NCI-H82 (cell line): ENCODE measurements around the gene HARBI1.
A peak's percentile ranks its signal among the peaks of the same experiment; 100 is the strongest.
"Not testable (repeated sequence)": the region's sequence is repeated elsewhere in the genome, so short reads cannot be mapped to it uniquely, and the experiment has no call there.

ENCODE experiments used
- DNase-seq: peaks from one replicate; lab custom pipeline; 2025; lab: John Stamatoyannopoulos, UW

Gene HARBI1

DNA sequence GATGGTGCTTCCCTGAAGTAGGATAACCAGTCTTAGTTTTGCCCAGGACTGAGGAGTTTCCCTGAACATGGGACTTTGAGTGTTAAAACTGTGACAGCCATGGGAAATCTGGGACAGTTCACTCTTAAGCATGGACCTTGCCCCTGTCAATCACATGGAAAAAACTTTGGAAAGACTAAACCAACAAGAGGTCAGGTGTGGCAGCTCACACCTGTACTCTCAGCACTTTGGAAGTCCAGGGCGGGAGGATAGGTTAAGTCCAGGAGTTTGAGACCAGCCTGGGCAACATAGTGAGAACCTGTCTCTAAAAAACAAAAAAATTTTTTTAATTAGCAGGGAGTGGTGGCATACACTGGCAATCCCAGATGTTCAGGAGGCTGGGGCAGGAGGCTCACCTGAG is 19.9 kb downstream of the HARBI1 start:
- DNase-seq = no peak

DNA sequence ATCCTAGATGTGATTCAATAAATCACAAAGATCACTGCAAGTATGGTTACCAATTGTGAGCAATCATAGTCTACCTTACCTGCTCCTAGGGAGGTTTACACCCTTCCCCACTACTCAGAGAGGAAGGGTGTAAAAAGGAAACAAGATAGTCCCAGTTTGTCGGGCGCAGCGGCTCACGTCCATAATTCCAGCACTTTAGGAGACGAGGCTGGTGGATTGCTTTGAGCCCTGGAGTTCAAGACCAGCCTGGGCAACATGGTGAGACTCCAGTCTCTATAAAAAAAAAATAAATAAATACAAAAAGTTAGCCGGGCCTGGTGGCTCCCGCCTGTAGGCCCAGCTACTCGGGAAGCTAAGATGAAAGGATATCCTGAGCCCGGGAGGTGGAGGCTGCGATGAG is 22.2 kb downstream of the HARBI1 start:
- DNase-seq = no peak

DNA sequence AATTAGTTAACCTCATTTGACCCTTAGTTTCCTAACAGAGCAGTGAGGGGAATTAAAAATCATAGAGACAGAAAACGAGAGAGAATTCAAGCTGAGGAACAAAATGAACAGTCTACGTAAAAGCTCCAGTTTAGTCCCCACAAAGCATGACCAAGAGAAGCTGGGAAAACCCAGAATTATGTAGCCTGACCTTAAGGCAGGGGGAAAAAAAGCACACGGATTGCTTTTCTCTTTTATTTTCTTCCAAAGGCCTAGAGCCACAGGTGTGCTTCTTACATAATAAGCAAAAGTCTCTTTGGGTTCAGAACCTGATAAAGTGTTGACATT is 22.7 kb downstream of the HARBI1 start:
- no peak for DNase-seq

DNA sequence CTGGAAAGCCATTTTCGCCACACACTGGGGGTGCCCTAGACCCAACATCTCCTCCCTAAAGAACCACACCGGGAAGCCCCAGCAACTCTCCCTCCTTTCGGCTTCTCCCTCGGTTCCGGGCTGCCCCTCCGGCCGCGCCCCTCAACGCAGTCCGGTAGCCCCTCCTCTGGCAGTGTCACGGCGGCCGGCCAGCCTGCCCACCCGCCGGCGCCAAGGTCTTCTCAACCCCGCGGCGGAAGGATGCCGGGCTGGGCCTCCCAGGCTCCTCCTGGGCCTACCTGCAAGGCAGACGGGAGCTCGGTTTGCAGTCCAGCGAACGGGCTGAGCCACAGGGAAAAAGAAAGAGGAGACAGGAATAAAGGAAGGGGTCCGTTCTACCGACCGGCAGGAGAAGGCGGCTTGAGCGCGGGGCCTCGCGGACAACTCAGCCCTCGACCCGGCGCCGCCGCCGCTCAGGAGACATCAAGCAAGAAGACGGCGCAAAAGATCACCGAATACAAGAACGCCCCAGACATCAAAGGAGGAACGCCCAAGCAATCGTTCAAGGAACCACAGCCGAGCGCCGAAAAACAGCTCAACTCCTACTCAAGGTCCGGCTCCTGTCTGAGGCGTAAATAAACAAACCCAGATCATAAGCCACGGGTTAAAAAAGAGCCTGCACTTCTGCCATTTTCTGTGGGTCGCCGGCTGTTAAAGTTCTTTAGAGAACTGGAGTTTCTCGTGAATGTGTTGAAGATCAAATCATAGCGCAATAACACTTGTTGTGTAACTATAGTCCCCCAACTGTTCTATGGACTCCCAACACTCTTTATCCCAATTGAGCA is 23.3 kb downstream of the HARBI1 start, which contains the start of gene AMBRA1:
Gene AMBRA1 (minus strand): TSS at position 474 of the 824 bp plus-strand sequence. CDS start 45,643 bp downstream, outside the sequence.
- DNase-seq = peak; percentile 93

DNA sequence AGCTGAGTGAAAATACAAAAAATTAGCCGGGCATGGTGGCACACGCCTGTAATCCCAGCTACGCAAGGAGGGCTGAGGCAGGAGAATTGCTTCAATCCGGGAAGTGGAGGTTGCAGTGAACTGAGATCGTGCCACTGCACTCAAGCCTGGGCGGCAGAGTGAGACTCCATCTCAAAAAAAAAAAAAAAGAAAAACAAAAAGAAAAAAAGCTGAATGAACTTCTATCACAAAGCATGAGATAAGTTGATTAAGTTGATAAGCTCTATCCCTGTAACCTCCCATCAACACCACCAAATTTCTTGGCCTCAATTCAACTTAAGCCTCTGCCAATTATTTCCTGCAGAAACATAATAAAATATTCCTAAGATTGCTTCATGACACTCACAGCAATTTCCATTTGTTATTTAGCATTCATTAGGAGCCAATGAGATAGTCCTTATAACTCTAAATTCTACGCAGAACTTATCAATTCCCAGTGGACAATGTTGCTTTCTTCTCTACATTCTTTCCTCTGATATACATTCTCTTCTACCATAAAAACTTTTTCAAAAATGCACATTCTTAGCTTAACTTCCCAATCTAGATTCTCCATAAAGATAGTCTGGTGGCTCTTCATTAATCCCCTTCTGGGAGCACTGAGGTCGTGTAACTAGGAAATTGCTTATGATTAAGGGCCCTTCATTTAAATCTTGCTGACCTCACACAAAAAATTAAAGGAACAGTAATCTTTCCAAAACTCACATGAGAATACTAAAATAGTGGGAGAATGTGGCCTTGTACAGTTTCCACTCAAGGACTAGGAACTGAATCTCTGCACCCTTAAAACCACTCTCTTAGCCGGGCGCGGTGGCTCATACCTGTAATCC is 26.1 kb downstream of the HARBI1 start:
- DNase-seq = peak; percentile 56

DNA sequence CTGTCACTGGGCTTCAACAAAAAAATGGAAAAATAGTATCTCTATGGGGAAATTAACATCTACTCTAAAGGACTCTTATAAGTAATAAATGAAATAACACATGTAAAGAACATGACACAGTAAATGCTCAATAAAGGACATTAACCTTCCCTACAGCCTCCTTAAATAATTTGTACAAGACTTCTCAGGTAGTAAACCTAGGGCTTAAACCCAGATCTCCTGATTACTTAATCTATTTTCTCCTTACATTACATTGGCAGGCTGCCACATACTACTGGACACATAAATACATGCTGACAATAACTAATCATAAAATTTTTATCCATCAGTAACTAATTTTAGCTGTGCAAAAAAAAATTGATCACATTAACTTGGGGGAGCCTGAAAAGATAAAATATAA is 28.1 kb downstream of the HARBI1 start:
- peak; percentile 59 for DNase-seq

DNA sequence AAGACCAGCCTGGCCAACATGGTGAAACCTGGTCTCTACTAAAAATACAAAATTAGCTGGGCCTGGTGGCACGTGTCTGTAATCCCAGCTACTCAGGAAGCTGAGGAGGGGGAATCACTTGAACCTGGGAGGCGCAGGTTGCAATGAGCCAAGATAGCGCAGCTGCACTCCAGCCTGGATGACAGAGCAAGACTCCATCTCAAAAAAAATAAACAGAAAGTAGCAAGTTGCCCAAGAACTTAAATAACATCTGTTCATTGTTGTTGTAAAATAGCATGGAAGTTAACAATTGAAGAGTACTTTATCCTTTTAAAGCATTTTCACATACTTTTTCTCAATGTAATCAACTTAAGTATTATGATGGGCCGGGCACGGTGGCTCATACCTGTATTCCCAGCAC is 28.9 kb downstream of the HARBI1 start:
- DNase-seq = no peak

DNA sequence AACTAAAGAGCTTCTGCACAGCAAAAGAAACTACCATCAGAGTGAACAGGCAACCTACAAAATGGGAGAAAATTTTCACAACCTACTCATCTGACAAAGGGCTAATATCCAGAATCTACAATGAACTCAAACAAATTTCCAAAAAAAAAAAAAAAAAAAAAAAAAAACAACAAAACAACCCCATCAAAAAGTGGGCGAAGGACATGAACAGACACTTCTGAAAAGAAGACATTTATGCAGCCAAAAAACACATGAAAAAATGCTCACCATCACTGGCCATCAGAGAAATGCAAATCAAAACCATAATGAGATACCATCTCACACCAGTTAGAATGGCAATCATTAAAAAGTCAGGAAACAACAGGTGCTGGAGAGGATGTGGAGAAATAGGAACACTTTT is 33.5 kb downstream of the HARBI1 start:
- DNase-seq = not testable (repeated sequence)

DNA sequence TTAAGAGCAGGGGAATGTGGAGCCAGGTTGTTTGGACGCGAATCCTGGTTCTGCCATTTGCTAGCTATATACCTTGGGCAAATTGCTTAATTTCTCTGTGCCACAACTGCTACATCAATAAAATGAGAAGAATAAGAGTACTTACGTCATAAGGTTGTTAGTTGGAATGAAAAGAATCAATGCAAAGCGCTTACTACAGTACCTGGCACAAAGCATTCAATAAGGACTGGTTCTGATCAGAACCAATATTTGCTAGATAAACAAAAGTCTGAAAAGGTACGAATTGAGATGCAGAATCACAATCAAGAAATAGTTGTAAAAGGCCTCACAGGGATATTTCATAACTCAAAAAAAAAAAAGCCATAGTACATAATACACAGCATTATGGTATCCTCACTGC is 34.4 kb downstream of the HARBI1 start:
- no peak for DNase-seq

DNA sequence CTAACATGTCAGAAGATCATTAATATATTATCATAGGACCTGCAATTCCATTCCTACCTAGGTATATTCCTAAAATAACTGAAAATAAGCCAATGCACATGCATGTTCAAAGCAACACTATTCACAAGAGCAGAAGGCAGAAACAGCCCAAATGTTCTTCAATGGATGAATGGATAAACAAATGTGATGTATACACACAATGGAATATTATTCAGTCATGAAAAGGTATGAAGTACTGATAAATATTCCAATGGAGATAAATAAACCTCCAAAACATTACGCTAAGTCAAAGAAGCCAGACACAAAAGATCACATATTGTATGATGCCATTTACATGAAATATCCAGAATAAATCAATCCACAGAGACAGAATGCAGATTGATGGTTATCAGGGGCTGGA is 40.0 kb downstream of the HARBI1 start:
- no peak for DNase-seq

DNA sequence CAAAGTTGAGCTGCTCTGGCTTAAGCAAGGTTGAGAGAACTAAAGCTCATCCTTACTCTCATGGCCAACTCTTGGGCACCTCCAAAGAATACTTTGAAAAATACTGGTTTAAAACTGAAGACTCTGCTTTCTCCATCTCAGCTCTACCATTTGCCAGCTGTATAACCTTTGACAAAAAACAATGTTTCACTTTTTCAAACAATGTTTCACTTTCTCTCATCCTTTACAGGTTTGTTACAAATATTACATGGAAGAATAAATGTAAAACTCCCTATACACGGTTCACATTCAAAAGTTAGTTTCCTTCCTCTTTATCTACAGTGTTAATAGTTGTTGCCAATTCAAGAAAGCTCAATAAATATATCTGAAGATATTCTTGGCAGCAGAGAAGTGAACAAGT is 42.4 kb downstream of the HARBI1 start:
- no peak for DNase-seq

DNA sequence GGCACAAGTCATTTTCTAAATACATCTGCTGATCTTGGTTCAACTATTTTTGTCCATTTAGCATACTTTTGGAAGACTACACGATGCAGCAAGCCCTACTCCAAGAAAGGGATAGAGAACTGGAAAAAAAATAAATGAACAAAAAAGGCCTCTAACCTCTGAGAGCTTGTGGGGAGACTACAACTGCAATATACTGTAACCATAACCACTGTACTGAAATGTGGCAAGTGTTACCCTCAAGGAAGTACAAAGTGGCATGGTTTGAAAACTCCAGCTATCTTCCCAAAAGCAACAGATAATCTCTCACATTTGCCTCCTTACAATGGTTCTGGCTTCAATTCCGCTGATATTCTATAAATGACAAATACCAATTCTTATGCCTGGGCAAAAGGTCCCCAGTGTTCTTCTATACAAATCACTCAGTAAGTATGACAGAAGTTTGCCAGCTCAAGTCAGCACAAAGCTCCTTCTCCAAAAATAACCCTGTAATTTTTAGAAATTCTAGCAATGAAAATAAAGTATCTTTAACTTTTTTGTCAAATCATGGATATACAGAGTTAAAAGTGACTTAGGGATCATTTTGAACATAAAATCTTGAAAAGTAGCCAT is 46.1 kb downstream of the HARBI1 start:
- DNase-seq = no peak

DNA sequence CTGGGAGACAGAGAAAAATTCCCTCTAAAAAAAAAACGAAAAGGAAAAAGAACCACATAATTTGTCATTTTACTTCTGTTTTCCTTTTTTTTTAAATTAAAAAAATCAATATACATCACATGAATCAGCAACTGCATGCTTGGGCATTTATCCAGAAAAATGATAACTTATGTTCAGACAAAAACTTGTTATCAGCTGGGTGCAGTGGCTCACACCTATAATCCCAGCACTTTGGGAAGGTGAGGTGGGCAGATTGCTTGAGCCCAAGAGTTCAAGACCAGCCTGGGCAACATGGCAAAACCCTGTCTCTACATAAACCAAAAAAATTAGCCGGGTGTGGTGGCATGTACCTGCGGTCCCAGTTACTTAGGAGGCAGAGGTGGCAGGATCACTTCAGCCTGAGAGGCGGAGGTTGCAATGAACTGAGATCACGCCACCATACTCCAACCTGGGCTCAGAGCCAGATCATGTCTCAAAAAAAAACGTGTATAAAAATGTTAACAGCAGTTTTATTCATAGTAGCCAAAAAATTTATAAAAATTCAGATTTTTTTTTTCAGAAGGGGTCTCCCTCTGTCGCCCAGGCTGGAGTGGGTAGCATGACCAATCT is 51.7 kb downstream of the HARBI1 start:
- no peak for DNase-seq

DNA sequence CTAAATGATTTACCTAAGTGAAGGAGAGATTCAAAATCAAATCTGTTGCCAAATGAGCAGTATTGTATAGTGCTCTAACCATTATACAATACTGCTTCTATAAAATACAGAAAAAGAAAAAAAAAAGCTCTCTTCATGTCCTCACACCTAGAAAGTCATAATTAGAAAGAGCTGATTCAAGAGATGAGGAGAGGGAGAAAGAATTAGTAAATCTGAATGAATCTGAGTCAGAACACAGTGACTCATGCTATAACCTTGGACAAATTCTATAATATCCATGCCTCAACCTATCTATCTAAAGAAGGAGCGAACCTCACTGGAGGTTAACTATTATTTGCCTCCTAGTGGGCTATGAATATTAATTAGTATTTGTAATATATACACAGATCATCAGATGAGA is 52.6 kb downstream of the HARBI1 start:
- no peak for DNase-seq

DNA sequence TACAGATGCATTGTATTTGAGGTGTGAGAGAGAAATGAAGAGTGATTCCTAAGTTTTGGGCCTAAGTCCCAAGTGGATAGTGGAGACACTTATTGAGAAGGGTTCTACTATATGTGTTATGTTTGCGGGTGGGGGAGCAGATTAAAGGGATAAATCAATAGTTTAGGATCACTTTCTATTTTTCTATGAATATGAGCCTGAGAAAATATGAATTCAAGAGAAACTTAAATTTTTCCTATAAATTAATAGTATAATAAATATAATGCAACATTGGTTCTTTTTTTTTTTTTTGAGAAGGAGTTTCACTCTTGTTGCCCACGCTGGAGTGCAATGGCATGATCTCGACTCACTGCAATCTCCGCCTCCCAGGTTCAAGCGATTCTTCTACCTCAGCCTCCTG is 54.5 kb downstream of the HARBI1 start:
- no peak for DNase-seq

DNA sequence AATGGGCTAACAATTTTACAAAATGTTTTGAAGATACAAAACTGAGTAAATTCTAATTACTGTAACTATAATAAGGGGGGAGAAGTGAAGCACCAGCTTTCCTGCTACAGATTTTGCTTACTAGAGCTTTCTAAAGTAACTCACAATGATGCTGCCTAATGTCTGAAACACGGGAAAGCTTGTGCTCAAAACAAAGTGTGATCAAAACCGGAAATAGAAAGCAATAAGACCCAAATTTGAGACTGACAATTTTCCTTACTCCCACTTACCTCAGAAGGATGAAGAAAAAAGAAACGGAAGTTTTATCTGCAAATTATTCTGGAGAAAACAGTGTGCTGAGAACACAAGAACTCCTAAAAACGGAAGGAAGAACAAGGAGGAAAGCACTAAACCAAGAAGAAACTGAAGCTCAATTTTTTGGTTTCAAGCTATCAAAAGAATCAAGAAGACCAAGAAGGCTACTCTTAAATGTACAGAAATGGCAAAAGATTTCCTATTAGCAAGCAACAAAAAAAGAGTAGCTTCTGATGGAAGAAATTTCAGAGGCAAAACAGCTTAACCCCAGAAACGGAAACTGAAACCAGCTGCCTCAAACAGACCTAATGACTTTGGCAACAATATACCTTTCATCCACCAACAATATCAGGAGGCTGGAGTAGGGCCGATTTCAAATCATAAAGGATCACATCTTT is 56.6 kb downstream of the HARBI1 start:
- DNase-seq = no peak

DNA sequence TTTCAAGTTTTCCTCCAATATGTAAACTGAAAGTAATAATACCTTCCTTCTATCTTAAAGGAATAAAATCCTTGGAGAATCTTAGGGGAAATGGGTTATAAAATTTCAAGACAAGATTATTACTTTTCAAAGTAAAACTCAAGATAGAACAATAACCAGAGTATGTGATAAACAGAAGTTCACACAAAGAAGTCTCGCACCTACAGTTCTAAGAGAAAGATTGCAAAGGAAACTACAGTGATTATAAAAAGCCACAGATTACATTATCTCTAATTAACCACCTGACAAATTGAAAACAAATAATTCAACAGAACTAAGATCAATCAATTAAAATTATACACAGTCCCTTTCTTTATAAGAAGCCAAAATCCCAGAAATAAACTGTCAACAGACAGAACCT is 57.2 kb downstream of the HARBI1 start:
- no peak for DNase-seq

DNA sequence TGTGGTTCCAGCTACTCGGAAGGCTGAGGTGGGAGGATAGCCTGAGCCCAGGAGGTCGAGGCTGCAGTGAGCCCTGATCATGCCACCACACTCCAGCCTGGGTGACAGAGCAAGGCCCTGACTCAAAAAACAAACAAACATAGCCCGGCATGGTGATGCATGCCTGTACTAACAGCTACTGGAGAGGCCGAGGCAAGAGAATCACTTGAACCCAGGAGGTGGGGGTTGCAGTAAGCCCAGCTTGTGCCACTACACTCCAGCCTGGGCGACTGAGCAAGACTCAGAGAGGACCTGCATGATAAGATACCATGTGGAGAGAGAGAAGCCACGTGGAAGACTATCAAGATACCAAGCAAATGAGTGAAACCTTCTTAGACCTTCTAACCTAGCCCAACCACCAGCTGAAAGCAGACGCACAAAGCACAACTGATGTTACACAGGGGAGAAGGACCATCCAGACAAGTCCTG is 59.3 kb downstream of the HARBI1 start:
- no peak for DNase-seq

DNA sequence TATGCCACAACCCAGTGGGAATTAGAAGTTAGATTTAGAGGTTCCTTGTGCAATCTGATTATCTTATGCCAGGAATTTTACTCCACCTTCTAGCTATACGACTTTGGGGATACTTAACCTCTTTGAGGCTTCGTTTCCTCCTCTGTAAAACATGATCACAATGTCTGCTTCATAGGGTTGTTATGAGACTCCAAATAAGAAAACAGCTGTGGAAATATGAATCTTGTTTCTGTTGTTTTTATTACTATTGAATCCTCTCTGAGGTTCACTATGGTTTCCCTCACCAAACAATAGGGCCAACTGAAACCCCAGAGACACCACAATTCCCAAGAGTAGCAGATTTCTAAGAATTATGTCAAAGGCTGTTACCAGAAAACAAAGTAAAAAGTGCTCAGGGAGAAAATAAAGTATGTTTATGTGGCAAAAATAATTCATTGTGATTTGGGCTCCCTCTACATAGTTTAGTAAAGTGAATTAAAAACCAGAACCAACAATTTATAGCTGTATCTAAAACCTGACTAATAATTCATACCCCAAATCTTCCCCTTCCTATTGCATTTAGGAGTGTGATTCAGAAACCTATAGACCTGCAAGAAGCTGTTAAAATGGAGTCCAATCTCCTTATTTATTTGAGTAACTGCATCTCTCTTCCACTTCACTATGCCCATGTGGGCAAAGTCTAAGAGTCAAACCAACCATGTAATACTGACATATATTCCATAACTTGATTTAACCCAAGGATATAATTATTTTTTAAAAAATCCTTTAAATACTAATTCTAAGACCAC is 61.6 kb downstream of the HARBI1 start:
- DNase-seq = no peak

DNA sequence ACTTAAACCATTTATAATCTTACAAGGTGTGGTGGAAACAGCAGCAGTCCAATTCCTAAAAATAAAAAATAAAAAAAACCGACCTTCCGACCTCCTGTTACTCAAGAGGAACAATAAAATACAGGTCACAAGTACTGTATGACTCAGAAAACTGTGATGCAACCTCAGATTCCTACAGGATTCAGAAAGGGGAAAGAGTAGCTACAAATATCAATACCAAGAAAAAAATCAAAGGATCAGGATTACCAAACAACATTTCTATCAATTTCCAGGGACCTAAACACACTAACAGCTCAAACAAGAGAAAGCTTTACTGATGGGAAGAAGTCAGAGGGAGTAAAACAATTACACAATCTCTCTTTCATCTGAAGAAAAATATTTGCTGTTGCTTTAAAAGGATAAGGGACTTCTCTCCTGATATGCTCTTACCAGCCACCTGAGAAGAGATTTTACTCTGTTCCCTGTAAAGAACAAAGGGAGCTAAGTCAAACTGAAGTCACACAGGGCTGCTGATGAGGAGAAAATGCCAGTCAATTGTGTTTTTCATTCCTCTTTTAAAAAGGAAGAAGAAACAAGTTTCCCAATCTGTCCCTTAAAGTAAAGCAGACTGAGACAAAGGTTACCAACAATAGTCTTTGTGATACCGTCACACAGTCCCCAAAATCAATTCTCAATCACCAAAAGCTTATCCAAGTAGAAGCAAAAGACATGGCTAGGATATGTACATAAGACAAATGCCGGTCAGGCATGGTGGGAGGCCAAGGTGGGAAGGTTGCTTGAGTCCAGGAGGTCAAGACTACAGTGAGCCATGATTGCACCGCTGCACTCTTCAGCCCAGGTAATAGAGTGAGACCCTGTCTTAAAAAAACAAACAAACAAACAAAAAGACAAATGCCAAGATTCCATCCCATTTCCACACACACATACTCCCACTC is 62.5 kb downstream of the HARBI1 start:
- DNase-seq = no peak
